ENCODE results near the gene TMEM147.

Gene TMEM147

DNA sequence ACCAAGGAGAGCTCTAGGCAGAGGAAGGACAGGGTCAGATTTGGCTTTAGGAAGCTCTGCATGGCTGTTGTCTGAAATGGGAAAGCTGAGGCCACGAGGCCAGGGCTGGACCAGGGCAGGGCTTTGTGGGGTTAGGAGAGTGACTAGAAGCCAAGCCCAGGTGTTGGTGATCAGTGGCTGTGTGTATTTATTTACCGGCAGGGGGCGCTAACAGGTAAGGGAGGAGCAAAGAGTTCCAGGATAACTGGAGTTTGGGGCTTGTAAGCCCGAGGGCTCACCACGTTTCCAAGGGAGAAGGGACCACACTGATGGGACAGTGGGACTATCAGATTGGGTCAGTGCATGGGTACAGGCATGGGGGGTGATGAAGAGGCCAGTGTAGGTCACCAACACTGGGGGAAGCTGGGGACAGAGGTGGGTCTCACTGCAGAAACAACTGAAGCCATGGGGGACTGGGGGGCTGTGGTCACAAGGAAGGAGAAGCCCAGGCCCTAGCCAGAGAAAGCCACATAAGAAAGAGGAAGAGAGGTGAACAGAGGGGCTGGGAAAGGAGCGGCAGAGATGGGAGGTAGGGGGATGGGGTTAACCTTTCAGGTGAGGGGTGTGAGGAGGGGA lies 3.9 kb downstream of the TMEM147 start:
- DNase-seq, result peak; percentile 21 to 74 (median 50)

GRCh38 chr19:35549879-35550523 lies 4.6 kb downstream of the TMEM147 start:
- no peak for DNase-seq

GRCh38 chr19:35551091-35551810 lies 5.8 kb downstream of the TMEM147 start:
- DNase-seq, result no peak

GRCh38 chr19:35552534-35553384 lies 7.3 kb downstream of the TMEM147 start:
- DNase-seq, result no peak

DNA sequence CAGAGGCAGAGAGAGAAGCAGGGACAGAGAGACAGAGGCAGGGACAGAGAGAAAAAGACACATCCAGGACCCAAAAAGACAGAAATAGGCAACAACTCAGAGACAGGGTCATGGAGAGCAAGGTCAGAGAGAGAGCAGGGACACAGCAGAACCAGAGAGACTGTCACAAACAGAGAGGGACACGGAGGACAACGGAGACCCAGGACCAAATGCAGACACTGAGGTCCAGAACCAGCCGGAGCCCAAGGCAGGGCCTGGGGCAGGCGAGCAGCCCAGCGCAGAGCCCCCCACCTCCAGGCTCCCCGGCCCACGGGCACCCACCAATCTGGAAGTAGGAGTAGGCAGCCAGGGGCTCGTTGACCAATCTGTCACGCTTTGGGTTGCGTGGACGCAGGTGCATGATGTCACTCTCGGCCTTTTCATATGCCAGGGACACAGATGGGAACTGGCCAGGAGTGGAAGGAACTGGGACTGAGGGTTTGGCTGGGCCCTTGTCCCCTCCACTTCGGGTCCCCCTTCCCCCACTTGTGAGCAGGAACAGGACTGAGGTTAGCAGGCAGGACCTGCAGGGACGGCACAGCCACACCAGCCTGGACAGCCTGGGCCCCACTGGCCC lies 8.1 kb downstream of the TMEM147 start:
- no peak for DNase-seq

DNA sequence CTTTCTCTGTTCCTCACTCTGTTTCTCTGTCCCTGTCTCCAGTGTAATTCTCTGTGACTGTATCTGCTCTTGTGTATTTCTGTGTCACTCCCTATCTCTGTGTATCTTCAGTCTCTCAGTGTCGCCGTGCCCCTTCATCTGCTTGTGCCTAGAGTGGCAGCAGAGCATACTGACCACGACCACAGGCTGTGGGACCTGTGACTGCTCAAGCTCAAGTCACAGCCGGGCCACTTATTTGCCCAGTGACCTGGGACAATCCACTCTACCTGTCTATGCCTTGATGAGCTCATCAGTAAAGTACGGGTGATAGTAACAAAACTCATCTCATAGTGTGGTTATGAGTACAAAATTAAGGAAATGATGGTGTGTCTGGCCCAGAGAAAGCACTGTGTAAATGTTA lies 8.7 kb downstream of the TMEM147 start:
- DNase-seq, result no peak

DNA sequence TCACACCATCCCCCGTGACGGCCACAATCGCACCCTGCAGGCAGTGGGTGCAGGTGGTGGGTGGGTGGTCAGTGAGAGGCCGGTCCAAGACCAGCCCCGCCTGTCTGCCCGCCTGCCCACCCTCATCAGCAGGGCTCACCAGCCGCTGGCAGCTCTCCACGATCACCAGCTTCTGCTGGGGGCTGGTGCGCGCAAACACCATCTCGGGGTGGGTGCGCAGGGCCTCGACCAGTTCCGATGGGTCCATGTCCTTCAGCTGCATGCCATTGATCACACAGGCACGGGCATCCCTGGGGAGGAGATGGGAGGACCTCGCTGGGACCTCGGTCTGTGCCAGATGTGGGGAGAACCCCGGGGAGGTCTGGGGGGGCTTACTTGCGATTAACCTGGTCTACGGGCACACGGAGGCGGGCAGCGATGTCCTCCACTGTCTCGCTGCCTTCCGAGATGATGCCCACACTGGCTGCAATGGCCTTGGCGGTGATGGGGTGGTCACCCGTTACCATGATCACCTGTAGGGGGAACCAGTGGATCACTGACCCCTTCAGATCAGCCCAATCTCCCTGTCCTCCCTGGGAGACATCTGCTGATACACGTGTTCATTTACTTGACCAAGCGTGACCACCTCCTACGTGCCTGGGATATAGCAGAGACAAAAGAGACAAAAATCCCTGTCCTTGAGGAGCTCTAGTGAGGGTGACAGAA lies 10.0 kb downstream of the TMEM147 start:
- no peak for DNase-seq

DNA sequence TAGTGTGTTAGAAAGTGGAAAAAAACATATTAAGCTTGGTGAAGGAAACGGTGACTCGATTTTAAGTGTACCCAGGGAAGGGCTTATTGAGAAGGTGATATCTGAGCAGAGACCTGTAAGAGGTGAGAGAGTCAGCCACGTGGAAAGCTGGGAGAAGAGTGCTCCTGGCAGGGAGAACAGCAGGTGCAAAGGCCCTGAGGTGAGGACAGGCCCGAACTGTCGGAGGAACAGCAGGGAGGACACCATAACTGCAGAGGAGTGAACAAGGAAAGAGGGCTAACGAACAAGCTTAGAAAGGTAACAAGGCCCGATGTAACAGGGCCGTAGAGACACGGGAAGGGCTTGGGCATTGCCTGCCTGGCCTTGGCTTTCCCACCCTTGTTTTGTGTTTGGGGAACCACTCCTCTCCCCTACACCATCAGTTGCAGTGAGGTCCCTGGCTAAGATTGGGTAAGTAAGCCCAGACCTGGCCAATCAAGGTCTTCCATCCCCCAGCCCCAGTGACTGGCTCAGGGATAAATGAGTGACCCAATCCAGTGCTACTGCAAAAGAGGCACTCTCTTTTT lies 10.7 kb downstream of the TMEM147 start:
- DNase-seq, result no peak

DNA sequence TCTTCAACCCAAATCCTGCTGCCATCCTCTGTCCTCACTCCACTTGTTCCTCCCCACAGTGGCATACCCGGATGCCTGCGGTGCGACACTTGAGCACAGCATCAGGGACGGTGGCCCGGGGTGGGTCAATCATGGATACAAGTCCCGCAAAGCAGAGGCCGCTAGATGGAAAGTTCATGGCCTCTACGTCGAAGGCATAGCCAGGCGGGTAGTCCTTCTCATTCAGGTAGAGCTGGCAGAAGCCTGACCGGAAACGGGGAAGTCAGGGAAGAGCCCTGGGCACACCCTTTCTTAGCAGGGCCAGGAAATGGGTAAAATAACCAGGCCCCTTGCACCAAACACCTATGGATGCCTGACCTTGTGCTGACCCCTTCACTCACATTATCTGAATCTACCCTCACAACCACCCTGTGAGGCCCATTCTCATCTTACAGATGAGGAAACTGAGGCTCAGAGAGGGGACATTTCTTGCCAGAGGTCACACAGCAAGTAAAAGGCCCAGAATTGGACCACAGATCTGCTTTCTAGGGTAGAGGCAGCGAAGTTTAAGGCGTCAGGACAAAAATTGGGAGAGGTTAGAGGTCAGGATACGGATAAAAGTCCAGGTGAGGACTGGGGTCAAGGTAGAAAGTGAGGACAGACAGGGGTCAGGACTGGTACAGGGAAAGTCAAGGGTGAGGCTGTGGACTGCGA lies 11.6 kb downstream of the TMEM147 start:
- DNase-seq, result no peak

- peak in 5 of 6 experiments; percentile 21 to 63 (median 53) for DNase-seq
These were observed 12.3 kb downstream of the TMEM147 start for GRCh38 chr19:35557539-35558399.

GRCh38 chr19:35558400-35559280 lies 13.2 kb downstream of the TMEM147 start:
- no peak for DNase-seq

DNA sequence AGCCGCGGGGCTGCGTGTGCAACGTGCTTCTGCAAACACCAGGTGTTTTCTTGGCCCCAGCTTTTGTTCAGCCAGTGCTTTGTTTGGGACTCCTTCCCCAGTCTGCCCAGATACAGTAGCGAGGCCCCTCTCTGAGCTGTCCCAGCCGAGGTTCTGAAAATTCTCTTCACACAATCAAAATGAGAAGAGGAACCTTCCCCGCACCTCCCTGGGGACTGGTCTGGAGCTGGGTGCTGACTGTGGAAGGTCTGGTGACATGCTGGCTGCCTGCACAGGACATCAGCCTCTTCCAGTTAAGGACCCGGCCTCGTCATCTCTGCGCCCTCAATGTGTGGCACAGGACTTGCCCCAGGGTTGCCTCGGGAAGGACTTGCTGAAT lies 13.8 kb downstream of the TMEM147 start:
- no peak for DNase-seq

DNA sequence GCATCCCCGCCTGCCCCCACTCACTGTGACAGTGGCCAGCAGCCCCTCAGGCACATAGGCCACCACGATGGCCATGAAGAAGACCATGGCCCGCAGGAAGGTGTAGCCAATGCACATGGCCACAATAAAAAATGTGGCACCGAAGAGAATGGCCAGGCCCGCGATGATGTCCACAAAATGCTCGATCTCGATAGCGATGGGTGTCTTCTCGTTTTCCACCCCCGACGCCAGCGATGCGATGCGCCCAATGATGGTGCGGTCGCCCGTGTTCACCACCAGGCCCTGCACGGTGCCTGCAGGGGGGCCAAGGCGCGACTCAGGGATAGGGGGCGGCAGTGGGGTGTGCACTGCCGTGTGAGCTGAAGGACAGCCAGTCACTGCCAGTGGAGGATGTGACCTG lies 14.4 kb downstream of the TMEM147 start:
- DNase-seq, result no peak

DNA sequence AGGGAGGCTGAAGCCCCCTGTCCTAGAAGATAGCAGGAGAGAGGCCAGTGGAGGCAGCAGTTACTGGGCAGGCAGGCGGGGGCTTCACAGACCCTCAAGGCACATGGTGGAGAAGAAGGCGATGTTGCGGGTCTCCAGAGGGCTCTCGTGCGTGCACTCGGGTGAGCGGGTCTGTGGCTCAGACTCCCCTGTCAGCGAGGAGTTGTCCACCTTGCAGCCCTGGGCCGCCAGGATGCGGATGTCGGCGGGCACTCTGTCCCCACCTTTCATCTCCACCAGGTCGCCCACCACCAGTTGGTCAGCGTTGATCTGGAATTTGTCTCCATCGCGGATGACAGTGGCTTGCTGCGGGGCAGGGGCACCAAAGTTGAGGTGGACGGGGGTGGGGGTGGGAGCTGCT lies 14.8 kb downstream of the TMEM147 start:
- DNase-seq, result no peak

- no peak for DNase-seq
These were observed 15.3 kb downstream of the TMEM147 start for GRCh38 chr19:35560677-35561076.

GRCh38 chr19:35561436-35561835 lies 16.0 kb downstream of the TMEM147 start:
- DNase-seq, result no peak

GRCh38 chr19:35562336-35562735 lies 16.9 kb downstream of the TMEM147 start:
- DNase-seq, result no peak

- no peak for DNase-seq
These were observed 17.4 kb downstream of the TMEM147 start for GRCh38 chr19:35562776-35563175.

- DNase-seq, result no peak
These were observed 17.9 kb downstream of the TMEM147 start, which contains the start of gene ATP4A for GRCh38 chr19:35563207-35563829. TSS of gene ATP4A (minus strand) at chr19:35563658. CDS start at chr19:35563629, 29 bp downstream.

Measured in stimulated activated naive CD4-positive, alpha-beta T cell (primary cell).